Loucy (cell line): Measurements from ENCODE around the gene PHRF1.

Experiments
- H2AFZ ChIP-seq: fragments of 200-600 bp; sonication (generic); 2 replicates; pipeline ENCODE4 v1.6.0; 2016; ENCODE audit warnings: antibody characterized with exemption, mild to moderate bottlenecking, low read length, moderate library complexity
- H3F3A ChIP-seq: fragments of 200-600 bp; 2 replicates; pipeline ENCODE4 v1.6.0; 2016; ENCODE audit warnings: antibody characterized with exemption, low read depth, mild to moderate bottlenecking
- H3K27me3 ChIP-seq: fragments of 200-600 bp; sonication (generic); 2 replicates; pipeline ENCODE4 v1.6.1; 2014; ENCODE audit warnings: low read length, mild to moderate bottlenecking; ENCODE audit not compliant: insufficient read depth, poor library complexity, severe bottlenecking
- H3K36me3 ChIP-seq: fragments of 200-600 bp; sonication (generic); 2 replicates; pipeline ENCODE4 v1.6.1; 2016; ENCODE audit warnings: low read length; ENCODE audit not compliant: insufficient read depth
- H3K4me1 ChIP-seq: fragments of 200-600 bp; sonication (generic); 2 replicates; pipeline ENCODE4 v1.5.1; 2014; ENCODE audit warnings: low read length, mild to moderate bottlenecking; ENCODE audit not compliant: insufficient read depth, poor library complexity, severe bottlenecking
- H3K4me2 ChIP-seq: fragments of 200-600 bp; sonication (generic); 2 replicates; pipeline ENCODE4 v1.6.0; 2014; ENCODE audit warnings: antibody characterized with exemption, low read length, low read depth, mild to moderate bottlenecking; ENCODE audit not compliant: poor library complexity, severe bottlenecking
- H3K4me3 ChIP-seq: fragments of 200-600 bp; sonication (generic); 2 replicates; pipeline ENCODE4 v1.5.1; 2014; ENCODE audit warnings: low read length, mild to moderate bottlenecking, mixed read lengths; ENCODE audit not compliant: poor library complexity, severe bottlenecking
- H3K79me2 ChIP-seq: fragments of 200-600 bp; sonication (generic); 2 replicates; pipeline ENCODE4 v1.6.1; 2014; ENCODE audit warnings: low read length; ENCODE audit not compliant: insufficient read depth
- H3K9ac ChIP-seq: fragments of 200-600 bp; sonication (generic); 2 replicates; pipeline ENCODE4 v1.6.0; 2014; ENCODE audit warnings: mild to moderate bottlenecking, low read depth, low read length, moderate library complexity; ENCODE audit not compliant: poor library complexity, severe bottlenecking
- H3K9me2 ChIP-seq: fragments of 200-600 bp; sonication (generic); replicated peaks from 2 replicates; pipeline ENCODE4 v1.6.1; 2016; ENCODE audit warnings: low read depth, low read length, mixed read lengths
- H3K9me3 ChIP-seq: fragments of 200-600 bp; sonication (generic); 2 replicates; pipeline ENCODE4 v1.6.1; 2014; ENCODE audit warnings: mild to moderate bottlenecking, antibody characterized with exemption, low read length, low read depth; ENCODE audit not compliant: insufficient read depth
- H4K20me1 ChIP-seq: fragments of 200-600 bp; sonication (generic); 2 replicates; pipeline ENCODE4 v1.6.0; 2014; ENCODE audit warnings: antibody characterized with exemption, low read length, mild to moderate bottlenecking; ENCODE audit not compliant: insufficient read depth, poor library complexity, severe bottlenecking
- CTCF ChIP-seq: fragments of 200-600 bp; sonication (generic); conservative IDR thresholded peaks from 2 replicates; pipeline ENCODE4 v1.5.1; 2014; ENCODE audit warnings: mild to moderate bottlenecking, antibody characterized with exemption, low read length
- EZH2phosphoT487 ChIP-seq: fragments of 200-600 bp; IDR thresholded peaks from 2 replicates; pipeline ENCODE4 v1.6.1; 2018; ENCODE audit warnings: antibody characterized with exemption, mild to moderate bottlenecking, moderate library complexity, borderline replicate concordance

PHRF1 gene

GRCh38 chr11:620201-620600 lies 43.9 kb downstream of the PHRF1 start:
- Histone ChIP-seq H3K79me2 (no peaks in the 10 kb centered on the region), H3K4me1 (peaks cover 2% of the 10 kb centered on the region), H3F3A (no peaks in the 10 kb centered on the region), H3K27me3 (no peaks in the 10 kb centered on the region), H4K20me1 (no peaks in the 10 kb centered on the region), H2AFZ (no peak overlapping the region), H3K4me2 (no peak overlapping the region), H3K36me3 (no peaks in the 10 kb centered on the region), H3K9me3 (no peaks in the 10 kb centered on the region), H3K4me3 (no peak overlapping the region), H3K9ac (no peak overlapping the region), H3K9me2 (no peaks in the 10 kb centered on the region)
- TF ChIP-seq CTCF (no peak), EZH2phosphoT487 (no peak)

- no peaks in the 10 kb centered on the region for H3K4me1 ChIP-seq
- H3K4me3 ChIP-seq, result no peak overlapping the region
- TF ChIP-seq CTCF, result no peak
- no peaks in the 10 kb centered on the region for H3K9me3 ChIP-seq
- no peaks in the 10 kb centered on the region for H3K79me2 ChIP-seq
- H4K20me1 ChIP-seq, result no peaks in the 10 kb centered on the region
- H2AFZ ChIP-seq, result no peak overlapping the region
- no peak overlapping the region for H3K4me2 ChIP-seq
- no peak overlapping the region for H3K9ac ChIP-seq
- no peaks in the 10 kb centered on the region for H3K36me3 ChIP-seq
- H3F3A ChIP-seq, result no peaks in the 10 kb centered on the region
- no peaks in the 10 kb centered on the region for H3K9me2 ChIP-seq
- no peaks in the 10 kb centered on the region for H3K27me3 ChIP-seq
Observed at GRCh38 chr11:620935-621814, 44.9 kb downstream of the PHRF1 start.

GRCh38 chr11:621838-622237 lies 45.6 kb downstream of the PHRF1 start:
- no peaks in the 10 kb centered on the region for H3K4me1 ChIP-seq

More at GRCh38 chr11:621838-622237, 45.6 kb downstream of the PHRF1 start:
- Histone ChIP-seq H3F3A (no peaks in the 10 kb centered on the region), H4K20me1 (no peaks in the 10 kb centered on the region), H3K9me3 (no peaks in the 10 kb centered on the region), H3K9me2 (no peaks in the 10 kb centered on the region), H2AFZ (no peak overlapping the region), H3K4me3 (no peak overlapping the region), H3K9ac (no peak overlapping the region), H3K36me3 (no peaks in the 10 kb centered on the region), H3K79me2 (no peaks in the 10 kb centered on the region), H3K4me2 (no peak overlapping the region), H3K27me3 (no peaks in the 10 kb centered on the region)
- TF ChIP-seq CTCF, result no peak
- no peak for TF ChIP-seq EZH2phosphoT487
